ENCODE measurements around the gene ZNF860.
"Not testable (repeated sequence)": the region's sequence is repeated elsewhere in the genome, so short reads cannot be mapped to it uniquely, and the experiment has no call there.

The ZNF860 gene

DNA sequence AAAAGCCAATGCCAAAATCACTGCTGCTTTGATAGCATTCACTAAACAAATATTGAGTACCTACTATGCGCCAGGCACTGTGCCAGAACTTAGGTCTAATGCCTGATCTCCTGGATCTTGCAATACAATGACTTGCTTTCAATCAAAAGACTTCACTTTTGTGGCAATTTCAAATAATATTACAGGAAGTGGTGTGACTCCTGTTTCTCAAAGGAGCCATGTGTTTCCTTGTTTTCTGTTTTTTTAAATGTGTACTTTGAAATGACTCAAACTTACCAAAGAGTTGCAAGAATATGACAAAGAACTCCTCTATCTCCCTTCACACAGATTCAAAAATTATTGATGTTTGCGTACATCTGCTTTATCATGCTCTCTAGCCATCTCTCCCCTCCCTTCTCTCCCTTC, 18.7 kb upstream of the ZNF860 start:
- DNase-seq = no peak

- no peak for DNase-seq
Measured at GRCh38 chr3:31966978-31967591, 14.5 kb upstream of the ZNF860 start.

GRCh38 chr3:31967592-31967991, 14.0 kb upstream of the ZNF860 start:
- DNase-seq = no peak

- DNase-seq = peak; percentile 58
Measured at GRCh38 chr3:31968369-31968926, 13.1 kb upstream of the ZNF860 start.

DNA sequence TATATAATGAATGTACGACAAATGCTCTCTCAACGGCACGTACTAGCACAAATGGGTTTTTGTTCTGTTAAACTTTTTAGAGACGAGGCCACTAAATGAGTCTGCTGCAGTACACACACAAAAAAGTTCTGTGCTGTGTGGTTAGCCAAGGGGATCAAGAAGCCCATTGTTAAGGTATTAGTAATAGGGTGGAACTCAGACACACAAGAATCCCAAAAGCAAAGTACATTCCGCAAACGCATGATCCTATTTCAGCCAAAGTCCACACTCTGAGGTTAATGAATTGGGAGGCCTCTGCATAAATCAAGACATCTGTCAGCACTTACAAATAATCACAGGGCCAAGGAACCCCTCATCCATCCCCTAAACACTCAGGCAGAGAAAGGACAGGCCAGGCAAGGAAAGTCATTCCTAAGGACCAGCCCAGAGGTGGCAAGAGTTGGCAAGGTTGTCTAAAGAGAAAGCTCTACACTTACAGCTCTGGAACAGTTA, 12.6 kb upstream of the ZNF860 start:
- peak; percentile 93 for DNase-seq

DNA sequence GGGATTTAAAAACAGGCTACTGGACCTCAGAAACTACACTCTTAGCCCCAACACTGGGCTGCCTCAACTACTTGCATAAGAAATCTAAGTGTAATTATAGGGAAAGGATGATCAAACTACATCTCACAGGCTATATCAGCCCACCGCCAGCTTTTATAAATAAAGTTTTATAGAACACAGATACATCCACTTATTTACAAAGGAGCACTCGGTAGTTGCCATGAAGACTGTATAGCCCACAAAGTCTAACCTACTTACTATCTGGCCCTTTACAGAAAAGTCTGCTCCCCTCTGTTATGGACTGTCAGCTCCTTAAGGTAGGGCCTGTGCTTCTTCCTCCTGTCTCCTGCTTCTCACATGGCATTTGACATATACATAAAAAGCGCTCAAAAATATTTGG, 9.9 kb upstream of the ZNF860 start:
- DNase-seq = no peak

DNA sequence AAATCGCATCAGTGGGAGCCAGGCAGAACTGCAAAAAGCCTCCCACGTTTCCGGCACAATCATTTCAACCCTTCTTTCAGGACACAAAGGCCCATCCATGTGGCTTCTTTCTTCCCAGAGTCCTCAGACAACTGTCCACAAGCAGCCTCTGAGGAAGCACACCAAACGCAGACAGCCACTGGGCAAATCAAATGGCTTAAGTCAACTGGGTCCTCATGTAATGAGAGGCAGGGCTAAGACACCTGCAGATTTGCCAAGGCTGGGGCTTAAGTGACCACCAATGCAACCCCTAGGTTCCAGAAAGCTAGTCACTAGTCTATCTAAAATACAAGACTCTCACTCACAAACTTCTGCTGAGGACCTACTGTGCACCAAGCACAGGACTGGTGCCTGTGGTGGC, 8.5 kb upstream of the ZNF860 start:
- no peak for DNase-seq

- no peak for DNase-seq
Measured at GRCh38 chr3:31973837-31974236, 7.7 kb upstream of the ZNF860 start.

GRCh38 chr3:31974471-31974870, 7.1 kb upstream of the ZNF860 start:
- DNase-seq = no peak

DNA sequence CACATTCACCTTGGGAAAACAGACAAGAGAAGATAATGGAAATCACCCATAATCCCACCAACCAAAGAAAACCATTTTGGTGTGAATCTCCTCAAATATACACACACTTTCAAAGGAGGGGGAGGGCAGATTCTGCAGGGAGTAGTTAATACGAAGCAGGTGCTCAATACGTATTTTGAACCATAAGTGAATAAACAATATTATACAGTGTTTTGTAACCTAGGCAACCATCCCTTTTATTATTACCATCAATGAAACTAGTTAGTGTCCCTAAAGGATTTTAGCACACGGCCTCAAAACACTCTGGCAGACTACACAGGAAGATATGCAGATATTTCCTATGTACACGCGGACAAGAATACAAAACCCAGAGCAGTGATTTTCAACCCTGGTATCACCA, 6.6 kb upstream of the ZNF860 start:
- no peak for DNase-seq

DNA sequence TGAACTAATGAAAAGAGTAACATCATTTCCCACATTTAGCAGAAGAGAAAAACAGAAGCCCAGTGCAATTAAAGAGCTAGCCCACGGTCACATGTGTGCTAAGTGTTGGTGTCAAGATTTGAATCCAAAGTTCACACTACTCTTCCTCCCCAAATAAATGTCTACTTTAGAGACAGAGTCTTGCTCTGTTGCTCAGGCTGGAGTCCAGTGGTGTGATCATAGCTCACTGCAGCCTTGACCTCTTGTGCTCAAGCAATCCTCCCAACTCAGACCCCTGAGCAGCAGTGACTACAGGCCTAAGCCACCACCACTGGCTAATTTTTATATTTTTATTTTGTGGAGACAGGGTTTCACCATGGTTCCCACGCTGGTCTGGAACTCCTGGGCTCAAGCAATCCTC, 5.2 kb upstream of the ZNF860 start:
- no peak for DNase-seq

GRCh38 chr3:31977736-31978135, 3.8 kb upstream of the ZNF860 start:
- no peak for DNase-seq

DNA sequence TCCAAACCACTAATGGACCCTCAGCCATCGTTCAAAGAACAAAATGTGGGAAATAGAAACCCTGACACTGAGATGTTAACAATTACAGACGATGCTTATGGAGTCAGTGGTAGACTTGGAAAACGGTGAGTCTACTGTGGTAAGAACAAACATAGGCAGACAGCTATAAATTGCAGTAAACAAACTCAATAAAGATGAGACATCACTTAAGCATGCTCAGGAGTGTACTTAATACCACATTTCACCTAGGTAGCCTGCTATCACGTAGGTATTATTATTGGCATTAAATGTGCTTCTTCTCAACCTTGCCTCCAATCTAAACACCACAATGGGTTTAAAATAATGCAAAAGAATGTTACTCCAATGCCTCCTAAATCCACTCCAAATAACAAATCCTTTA, 3.0 kb upstream of the ZNF860 start:
- DNase-seq = no peak

GRCh38 chr3:31979001-31979697, 2.4 kb upstream of the ZNF860 start:
- no peak for DNase-seq

GRCh38 chr3:31980530-31981205, 882 bp upstream of the ZNF860 start:
- peak; percentile 52 for DNase-seq

- no peak for DNase-seq
Measured at GRCh38 chr3:31984321-31984720, 2.8 kb downstream of the ZNF860 start.

GRCh38 chr3:31985831-31986230, 4.3 kb downstream of the ZNF860 start:
- no peak for DNase-seq

DNA sequence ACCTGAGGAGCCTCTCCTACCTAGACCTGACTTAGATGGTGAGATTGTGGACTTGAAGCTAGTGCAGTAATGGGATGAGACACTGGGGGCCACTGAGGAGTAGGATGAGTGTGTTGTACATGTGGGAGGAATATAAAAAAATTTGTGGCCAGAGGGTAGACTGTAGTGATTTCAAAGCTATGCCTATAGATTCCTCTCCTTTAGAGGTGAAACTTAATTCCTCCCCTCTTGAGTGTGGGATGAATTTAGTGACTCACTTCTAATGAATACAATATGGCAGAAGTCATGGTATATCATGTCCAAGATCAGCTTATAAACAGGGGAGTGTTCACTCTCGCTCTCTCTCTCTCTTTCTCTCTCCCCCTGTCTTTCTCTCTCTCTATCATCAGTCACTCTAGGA, 6.7 kb downstream of the ZNF860 start:
- no peak for DNase-seq

DNA sequence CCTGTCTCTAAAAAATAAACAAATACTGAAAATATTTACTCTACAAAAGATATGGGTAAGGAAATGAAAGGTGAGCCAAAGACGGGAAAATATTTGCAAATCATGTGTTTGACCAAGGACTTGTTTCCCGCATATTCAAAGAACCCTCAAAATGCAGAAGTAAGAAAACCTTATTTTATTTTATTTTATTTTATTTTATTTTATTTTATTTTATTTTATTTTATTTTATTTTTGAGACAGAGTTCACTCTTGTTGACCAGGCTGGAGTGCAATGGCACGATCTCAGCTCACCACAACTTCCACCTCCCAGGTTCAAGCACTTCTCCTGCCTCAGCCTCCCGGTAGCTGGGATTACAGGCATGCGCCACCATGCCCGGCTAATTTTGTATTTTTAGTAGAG, 11.4 kb downstream of the ZNF860 start:
- DNase-seq = not testable (repeated sequence)

DNA sequence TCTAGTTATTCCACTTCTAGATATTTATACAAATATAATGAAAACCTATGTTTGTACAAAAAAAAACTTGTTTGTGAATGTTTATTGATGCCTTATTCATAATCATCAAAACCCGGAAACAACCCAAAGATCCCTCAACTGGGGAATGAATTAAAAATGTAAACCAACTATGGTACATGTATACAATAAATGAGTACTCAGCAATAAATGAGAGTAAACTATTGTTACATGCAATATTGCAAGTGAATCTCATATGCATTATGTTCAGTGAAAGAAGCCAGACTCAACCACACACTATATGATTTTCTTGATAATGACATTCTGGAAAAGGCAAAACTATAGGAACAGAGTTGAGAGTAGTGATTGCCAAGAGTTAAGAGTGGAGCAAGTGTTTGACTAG, 12.3 kb downstream of the ZNF860 start:
- DNase-seq = no peak

DNA sequence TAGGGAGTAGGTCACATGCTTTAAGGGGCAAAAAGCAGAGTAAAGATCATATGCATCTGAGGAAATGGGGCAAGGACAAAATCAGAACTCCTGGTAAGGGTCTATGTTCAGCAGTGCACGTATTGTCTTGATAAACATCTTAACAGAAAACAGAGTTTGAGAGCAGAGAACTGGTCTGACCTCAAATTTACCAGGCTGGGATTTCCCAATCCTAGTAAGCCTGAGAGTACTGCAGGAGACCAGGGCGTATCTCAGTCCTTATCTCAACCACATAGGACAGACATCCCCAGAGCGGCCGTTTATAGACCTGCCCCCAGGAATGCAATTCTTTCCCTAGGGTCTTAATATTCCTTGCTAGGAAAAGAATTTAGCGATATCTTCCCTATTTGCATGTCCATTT, 13.5 kb downstream of the ZNF860 start:
- not testable (repeated sequence) for DNase-seq

DNA sequence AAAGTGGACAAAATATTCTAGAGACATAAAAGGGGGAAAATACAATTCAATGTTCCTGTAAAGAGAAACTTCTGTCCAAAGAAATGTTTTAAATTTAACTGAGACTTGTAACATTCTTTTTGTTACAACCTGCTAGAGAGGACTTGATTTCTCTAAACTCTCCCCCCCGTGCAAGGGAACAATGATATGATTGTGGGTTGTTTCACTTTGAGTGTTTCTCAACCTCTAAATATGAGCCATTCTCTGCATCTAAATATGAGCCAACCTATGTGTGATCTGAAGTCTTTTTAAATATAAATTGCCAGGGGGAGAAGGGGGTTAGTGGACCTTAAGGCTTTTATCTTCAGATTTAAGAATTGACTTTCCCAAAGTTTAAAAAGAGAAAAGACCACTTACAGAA, 14.6 kb downstream of the ZNF860 start:
- no peak for DNase-seq

- no peak for DNase-seq
Measured at GRCh38 chr3:31997500-31997899, 15.9 kb downstream of the ZNF860 start.

GRCh38 chr3:31999907-32000439, 18.4 kb downstream of the ZNF860 start:
- DNase-seq = no peak

Data from EL (cell line).